ENCODE results near the gene SLC9A7. TPM values are rescaled to one million over a fixed set of nuclear protein-coding genes. Genes with fewer than 3 reads are reported as not detected.

Gene SLC9A7
- total and polyA plus RNA-seq, 8 donors, result 2.2 to 16.0 (median 6.3) TPM

GRCh38 chrX:46710927-46711623 is 47.8 kb downstream of the SLC9A7 start:
- FAIRE-seq (no peak), DNase-seq (no peak), ATAC-seq (peak in 3 of 4 donors; percentile 23 to 49 (median 44))
- H3K4me1 ChIP-seq, result no peaks in the 10 kb centered on the region
- 48 to 54% methylated on average over 8 of the region's 8 CpGs for WGBS, 2 donors
- no peak overlapping the region for H3K4me3 ChIP-seq
- H3K9me3 ChIP-seq, result no peaks in the 10 kb centered on the region
- no peak for TF ChIP-seq CTCF (IDR thresholded peaks at IDR 0.05)
- no peaks in the 10 kb centered on the region for H3K36me3 ChIP-seq
- intact Hi-C loops (cut with DNase I), result no loop called here
- peak overlapping the region in 2 of 4 donors; percentile 25 to 41 for H3K27ac ChIP-seq
- H3K27me3 ChIP-seq, result no peaks in the 10 kb centered on the region

- Histone ChIP-seq H3K4me3 (no peak overlapping the region), H3K27me3 (no peaks in the 10 kb centered on the region), H3K27ac (peak overlapping the region in 2 of 4 donors; percentile 25 to 41), H3K4me1 (no peaks in the 10 kb centered on the region), H3K36me3 (no peaks in the 10 kb centered on the region), H3K9me3 (no peaks in the 10 kb centered on the region)
- 8 to 16% methylated on average over 1 of the region's 1 CpG for WGBS, 2 donors
- intact Hi-C loops (cut with DNase I), result no loop called here
- FAIRE-seq (no peak), DNase-seq (peak in 1 of 6 donors; percentile 2), ATAC-seq (peak in 3 of 4 donors; percentile 69 to 84 (median 69))
- TF ChIP-seq CTCF (IDR thresholded peaks at IDR 0.05), result no peak
These were observed 48.5 kb downstream of the SLC9A7 start for GRCh38 chrX:46710425-46710824.

GRCh38 chrX:46707274-46707965 is 51.5 kb downstream of the SLC9A7 start:
- intact Hi-C loops (cut with DNase I), result no loop called here
- no peaks in the 10 kb centered on the region for H3K36me3 ChIP-seq
- DNase-seq (no peak), FAIRE-seq (no peak), ATAC-seq (no peak)
- H3K9me3 ChIP-seq, result no peaks in the 10 kb centered on the region
- no peak overlapping the region for H3K4me3 ChIP-seq
- no peak overlapping the region for H3K27ac ChIP-seq
- H3K27me3 ChIP-seq, result no peaks in the 10 kb centered on the region
- 72 to 79% methylated on average over 9 of the region's 9 CpGs for WGBS, 2 donors
- TF ChIP-seq CTCF (IDR thresholded peaks at IDR 0.05), result no peak
- H3K4me1 ChIP-seq, result no peaks in the 10 kb centered on the region

GRCh38 chrX:46704767-46705386 is 54.0 kb downstream of the SLC9A7 start:
- no peak overlapping the region for H3K4me3 ChIP-seq
- no peaks in the 10 kb centered on the region for H3K36me3 ChIP-seq
- ATAC-seq (peak in 1 of 4 donors; percentile 27), FAIRE-seq (no peak), DNase-seq (no peak)
- H3K4me1 ChIP-seq, result no peaks in the 10 kb centered on the region
- TF ChIP-seq CTCF (IDR thresholded peaks at IDR 0.05), result no peak
- no peak overlapping the region for H3K27ac ChIP-seq
- WGBS, 2 donors, result 69 to 89% methylated on average over 3 of the region's 3 CpGs
- intact Hi-C loops (cut with DNase I), result no loop called here
- no peaks in the 10 kb centered on the region for H3K9me3 ChIP-seq
- no peaks in the 10 kb centered on the region for H3K27me3 ChIP-seq

Measured in pancreas (tissue), 10 donors.